Trophoblast cell (in vitro differentiated cells and primary cell): Measurements from ENCODE around the gene FOXR1.
"Not testable (repeated sequence)": the region's sequence is repeated elsewhere in the genome, so short reads cannot be mapped to it uniquely, and the experiment has no call there.

Source experiments
- DNase-seq, 2 donors: peaks; one replicate each; pipeline ENCODE4 v3.0.0-alpha.2; 2016
- H2AFZ ChIP-seq: 2 replicates; pipeline ENCODE4 v1.6.1; 2013; ENCODE audit warnings: low read length, moderate library complexity, mild to moderate bottlenecking; ENCODE audit not compliant: insufficient read depth, poor library complexity
- H2AK5ac ChIP-seq: 2 replicates; pipeline ENCODE4 v1.6.1; 2013; ENCODE audit warnings: mild to moderate bottlenecking, low read length
- H2BK120ac ChIP-seq: 2 replicates; pipeline ENCODE4 v1.6.1; 2013; ENCODE audit warnings: low read length, mild to moderate bottlenecking, moderate library complexity; ENCODE audit not compliant: insufficient read depth, poor library complexity
- H2BK12ac ChIP-seq: 2 replicates; pipeline ENCODE4 v1.6.1; 2013; ENCODE audit warnings: mild to moderate bottlenecking, low read length, moderate library complexity
- H2BK5ac ChIP-seq: 2 replicates; pipeline ENCODE4 v1.6.1; 2013; ENCODE audit warnings: low read length, low read depth, moderate library complexity, mild to moderate bottlenecking; ENCODE audit not compliant: poor library complexity
- H3K14ac ChIP-seq: 2 replicates; pipeline ENCODE4 v1.6.1; 2013; ENCODE audit warnings: mild to moderate bottlenecking, low read length
- H3K18ac ChIP-seq: 2 replicates; pipeline ENCODE4 v1.6.1; 2013; ENCODE audit warnings: mild to moderate bottlenecking, low read length
- H3K23ac ChIP-seq: 2 replicates; pipeline ENCODE4 v1.6.1; 2013; ENCODE audit warnings: low read length
- H3K27ac ChIP-seq: 2 replicates; pipeline ENCODE4 v1.5.1; 2013; ENCODE audit warnings: low read depth, mild to moderate bottlenecking, inconsistent platforms, low read length, moderate library complexity
- H3K27me3 ChIP-seq: 2 replicates; pipeline ENCODE4 v1.6.1; 2013; ENCODE audit warnings: inconsistent platforms, mild to moderate bottlenecking, low read length, moderate library complexity; ENCODE audit not compliant: insufficient read depth
- H3K36me3 ChIP-seq, 2 experiments: 1 replicate in 1 of 2; 2 replicates in 1 of 2; pipeline ENCODE4 v1.6.1; 2013; ENCODE audit warnings: low read length in 2 of 2, mild to moderate bottlenecking in 2 of 2, moderate library complexity in 1 of 2; ENCODE audit not compliant: insufficient read depth in 2 of 2, control insufficient read depth in 1 of 2
- H3K4ac ChIP-seq: 2 replicates; pipeline ENCODE4 v1.6.1; 2013; ENCODE audit warnings: low read depth, mild to moderate bottlenecking, low read length, moderate library complexity
- H3K4me1 ChIP-seq, 2 experiments: 1 replicate in 1 of 2; 2 replicates in 1 of 2; pipeline ENCODE4 v1.6.1; 2013; ENCODE audit warnings: low read length in 2 of 2, mild to moderate bottlenecking in 2 of 2, moderate library complexity in 1 of 2; ENCODE audit not compliant: insufficient read depth in 2 of 2, control insufficient read depth in 1 of 2
- H3K4me2 ChIP-seq: 2 replicates; pipeline ENCODE4 v1.6.1; 2013; ENCODE audit warnings: inconsistent platforms, mild to moderate bottlenecking, low read length, moderate library complexity
- H3K4me3 ChIP-seq: 2 replicates; pipeline ENCODE4 v1.5.1; 2013; ENCODE audit warnings: mild to moderate bottlenecking, low read depth, low read length, inconsistent platforms
- H3K79me1 ChIP-seq: one replicate; pipeline ENCODE4 v1.6.1; 2013; ENCODE audit warnings: low read length
- H3K79me2 ChIP-seq: 2 replicates; pipeline ENCODE4 v1.6.1; 2013; ENCODE audit warnings: low read length, mild to moderate bottlenecking; ENCODE audit not compliant: control insufficient read depth, insufficient read depth, poor library complexity
- H3K9ac ChIP-seq: 2 replicates; pipeline ENCODE4 v1.6.1; 2013; ENCODE audit warnings: mild to moderate bottlenecking, low read length
- H3K9me3 ChIP-seq: 2 replicates; pipeline ENCODE4 v1.6.1; 2013; ENCODE audit warnings: low read depth, mild to moderate bottlenecking, control low read depth, inconsistent platforms, low read length; ENCODE audit not compliant: insufficient read depth
- H4K12ac ChIP-seq: 2 replicates; pipeline ENCODE4 v1.6.1; 2013; ENCODE audit warnings: low read depth, mild to moderate bottlenecking, low read length, moderate library complexity
- H4K8ac ChIP-seq: 2 replicates; pipeline ENCODE4 v1.6.1; 2013; ENCODE audit warnings: low read depth, mild to moderate bottlenecking, low read length, moderate library complexity
- H4K91ac ChIP-seq: one replicate; pipeline ENCODE4 v1.6.1; 2013; ENCODE audit warnings: low read depth, mild to moderate bottlenecking, low read length, moderate library complexity
- WGBS: extraction: QIAGEN DNeasy Blood & Tissue Kit; methylation state at CpG from one replicate; pipeline ENCODE4 v1.1.7; 2013; ENCODE audit warnings: missing lambda C conversion rate; ENCODE audit not compliant: insufficient read length, insufficient coverage; ENCODE audit errors: extremely low coverage; 5-methylcytosine and 5-hydroxymethylcytosine counted together

The FOXR1 gene

GRCh38 chr11:118979434-118979833 is 7.9 kb downstream of the FOXR1 start:
- peaks cover 1% of the 10 kb centered on the region for H3K9me3 ChIP-seq
- no peak overlapping the region for H4K8ac ChIP-seq
- H3K4me1 ChIP-seq: peaks cover 0 to 2% of the 10 kb centered on the region in 2 experiments
- H3K4me3 ChIP-seq: no peak overlapping the region
- no peak overlapping the region for H2BK5ac ChIP-seq
- WGBS: no CpG with 5 or more reads among the region's 9 CpGs
- DNase-seq: no peak
- no peak overlapping the region for H3K4ac ChIP-seq
- no peaks in the 10 kb centered on the region for H3K79me1 ChIP-seq
- no peak overlapping the region for H4K12ac ChIP-seq
- H3K79me2 ChIP-seq: no peaks in the 10 kb centered on the region
- no peak overlapping the region for H4K91ac ChIP-seq
- no peak overlapping the region for H3K4me2 ChIP-seq
- no peaks in the 10 kb centered on the region for H3K27me3 ChIP-seq
- no peak overlapping the region for H3K23ac ChIP-seq
- H3K18ac ChIP-seq: no peak overlapping the region
- no peak overlapping the region for H3K9ac ChIP-seq
- no peaks in the 10 kb centered on the region for H3K36me3 ChIP-seq
- H3K14ac ChIP-seq: no peak overlapping the region
- H3K27ac ChIP-seq: no peak overlapping the region
- no peak overlapping the region for H2BK12ac ChIP-seq
- no peak overlapping the region for H2BK120ac ChIP-seq
- no peak overlapping the region for H2AK5ac ChIP-seq
- no peak overlapping the region for H2AFZ ChIP-seq

- peak in 1 of 2 donors; percentile 48 for DNase-seq
- Histone ChIP-seq H3K79me1 (no peaks in the 10 kb centered on the region), H2AK5ac (no peak overlapping the region), H3K79me2 (no peaks in the 10 kb centered on the region), H3K4me3 (no peak overlapping the region), H3K4me2 (no peak overlapping the region), H3K23ac (no peak overlapping the region), H3K9me3 (peaks cover 1% of the 10 kb centered on the region), H3K27ac (no peak overlapping the region), H2AFZ (no peak overlapping the region), H3K14ac (no peak overlapping the region), H4K12ac (no peak overlapping the region), H2BK12ac (no peak overlapping the region), H3K4me1 (peaks cover 0 to 2% of the 10 kb centered on the region in 2 experiments), H3K9ac (no peak overlapping the region), H3K4ac (no peak overlapping the region), H3K27me3 (no peaks in the 10 kb centered on the region), H2BK120ac (no peak overlapping the region), H2BK5ac (no peak overlapping the region), H4K91ac (no peak overlapping the region), H3K18ac (no peak overlapping the region), H3K36me3 (no peaks in the 10 kb centered on the region), H4K8ac (no peak overlapping the region)
- no CpG with 5 or more reads among the region's 21 CpGs for WGBS
These were observed 8.8 kb downstream of the FOXR1 start for GRCh38 chr11:118980191-118980881.

DNA sequence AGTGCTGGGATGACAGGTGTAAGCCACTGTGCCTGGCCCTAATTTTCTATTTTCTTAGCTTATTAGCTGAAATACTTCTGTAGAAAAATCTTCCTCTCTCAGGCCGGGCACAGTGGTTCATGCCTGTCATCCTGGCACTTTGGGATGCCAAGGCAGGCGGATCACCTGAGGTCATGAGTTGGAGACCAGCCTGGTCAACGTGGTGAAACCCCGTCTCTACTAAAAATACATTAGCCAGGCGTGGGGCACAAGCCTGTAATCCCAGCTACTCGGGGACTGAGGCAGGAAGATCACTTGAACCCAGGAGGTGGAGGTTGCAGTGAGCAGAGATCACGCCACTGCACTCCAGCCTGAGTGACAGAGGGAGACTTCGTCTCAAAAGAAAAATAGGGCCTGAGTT is 12.8 kb downstream of the FOXR1 start:
- H4K8ac ChIP-seq, H2BK12ac ChIP-seq, H3K27ac ChIP-seq, H4K12ac ChIP-seq, H3K9me3 ChIP-seq, H3K79me1 ChIP-seq, H3K27me3 ChIP-seq, H3K4me1 ChIP-seq, DNase-seq, H2AFZ ChIP-seq, H3K79me2 ChIP-seq, H3K4me2 ChIP-seq, H2BK5ac ChIP-seq, H3K4ac ChIP-seq, H4K91ac ChIP-seq, H3K9ac ChIP-seq, H3K14ac ChIP-seq, H2AK5ac ChIP-seq, H3K23ac ChIP-seq, H3K4me3 ChIP-seq, H3K18ac ChIP-seq, H2BK120ac ChIP-seq, H3K36me3 ChIP-seq: not testable (repeated sequence)
- no CpG with 5 or more reads among the region's 8 CpGs for WGBS

DNA sequence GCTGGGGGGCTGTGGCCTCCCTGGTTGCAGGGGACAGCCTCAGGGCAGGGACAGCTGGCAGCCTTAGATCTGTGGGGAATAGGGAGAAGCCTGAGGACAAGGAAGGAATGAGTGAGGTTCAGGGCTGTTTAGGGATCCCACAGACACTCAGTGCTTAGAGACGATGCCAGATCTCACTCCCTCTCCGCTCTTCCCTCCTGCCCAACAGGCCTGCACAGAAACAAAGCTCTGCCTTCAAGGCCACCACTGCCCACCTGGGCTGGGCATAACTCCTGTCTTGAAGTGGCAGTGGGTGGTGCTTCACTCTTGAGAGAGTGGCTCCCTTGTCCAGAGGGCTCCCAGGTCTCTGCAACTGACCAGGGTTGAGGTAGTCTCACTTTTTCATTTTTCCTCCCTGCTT is 13.3 kb downstream of the FOXR1 start:
- Histone ChIP-seq H4K91ac (no peak overlapping the region), H3K9me3 (peaks cover 1% of the 10 kb centered on the region), H4K12ac (no peak overlapping the region), H2BK12ac (no peak overlapping the region), H3K23ac (no peak overlapping the region), H3K4me2 (no peak overlapping the region), H3K27ac (no peak overlapping the region), H3K27me3 (no peaks in the 10 kb centered on the region), H3K4me1 (peaks cover 0 to 5% of the 10 kb centered on the region in 2 experiments), H3K9ac (no peak overlapping the region), H2AFZ (no peak overlapping the region), H2BK120ac (no peak overlapping the region), H3K4me3 (no peak overlapping the region), H4K8ac (no peak overlapping the region), H3K4ac (no peak overlapping the region), H3K79me2 (no peaks in the 10 kb centered on the region), H2AK5ac (no peak overlapping the region), H2BK5ac (no peak overlapping the region), H3K18ac (no peak overlapping the region), H3K36me3 (no peaks in the 10 kb centered on the region), H3K14ac (no peak overlapping the region), H3K79me1 (peaks cover 3% of the 10 kb centered on the region)
- WGBS: no CpG with 5 or more reads among the region's 2 CpGs
- no peak for DNase-seq
